HFF-Myc (cell line): ENCODE measurements around the gene DLX5.

Source experiments
- DNase-seq: peaks from one replicate; pipeline ENCODE4 v3.0.0-alpha.2; 2011; ENCODE audit warnings: low read depth; ENCODE audit errors: extremely low read depth
- H3K4me3 ChIP-seq: replicated peaks from 2 replicates; pipeline ENCODE4 v1.5.1; 2011; ENCODE audit warnings: low read depth, mild to moderate bottlenecking, control low read depth, low read length
- TF ChIP-seq, protein P1 (sequence below): IDR thresholded peaks from 2 replicates; pipeline ENCODE4 v1.5.1; 2012; ENCODE audit warnings: mild to moderate bottlenecking, low read depth, low read length, control low read depth; ENCODE audit errors: missing control alignments

The DLX5 gene

DNA sequence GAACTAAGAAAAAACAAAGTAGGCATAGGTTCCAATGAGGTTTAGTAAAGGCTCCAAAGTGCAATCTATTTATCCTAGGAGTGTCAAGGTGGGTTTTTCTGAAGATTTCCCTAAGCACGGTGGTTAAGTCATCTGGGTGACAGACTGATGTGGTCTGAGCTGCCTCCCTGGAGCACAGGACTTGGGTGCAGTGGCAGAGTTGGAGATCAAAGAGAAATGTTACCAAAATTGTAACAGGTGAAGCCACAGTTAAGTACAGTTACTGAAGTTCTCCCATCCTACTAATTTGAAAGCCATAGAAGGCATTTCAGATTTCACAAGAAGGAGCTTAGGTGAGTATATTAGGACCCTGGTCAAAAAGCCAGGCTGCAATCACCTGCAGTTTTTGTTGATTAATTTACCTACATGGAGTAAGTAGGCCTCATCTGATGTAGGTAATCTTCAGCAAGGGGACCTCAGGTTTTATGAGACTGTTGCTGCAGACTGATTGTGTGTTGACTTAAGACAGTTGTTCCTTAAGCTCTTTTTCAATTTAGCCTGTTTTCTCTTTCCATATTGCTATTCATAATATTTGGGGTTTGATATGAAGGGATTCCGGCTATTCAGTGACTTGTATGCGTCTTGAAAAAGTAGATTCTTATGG is 16.2 kb downstream of the DLX5 start:
- TF ChIP-seq, protein P1, sequence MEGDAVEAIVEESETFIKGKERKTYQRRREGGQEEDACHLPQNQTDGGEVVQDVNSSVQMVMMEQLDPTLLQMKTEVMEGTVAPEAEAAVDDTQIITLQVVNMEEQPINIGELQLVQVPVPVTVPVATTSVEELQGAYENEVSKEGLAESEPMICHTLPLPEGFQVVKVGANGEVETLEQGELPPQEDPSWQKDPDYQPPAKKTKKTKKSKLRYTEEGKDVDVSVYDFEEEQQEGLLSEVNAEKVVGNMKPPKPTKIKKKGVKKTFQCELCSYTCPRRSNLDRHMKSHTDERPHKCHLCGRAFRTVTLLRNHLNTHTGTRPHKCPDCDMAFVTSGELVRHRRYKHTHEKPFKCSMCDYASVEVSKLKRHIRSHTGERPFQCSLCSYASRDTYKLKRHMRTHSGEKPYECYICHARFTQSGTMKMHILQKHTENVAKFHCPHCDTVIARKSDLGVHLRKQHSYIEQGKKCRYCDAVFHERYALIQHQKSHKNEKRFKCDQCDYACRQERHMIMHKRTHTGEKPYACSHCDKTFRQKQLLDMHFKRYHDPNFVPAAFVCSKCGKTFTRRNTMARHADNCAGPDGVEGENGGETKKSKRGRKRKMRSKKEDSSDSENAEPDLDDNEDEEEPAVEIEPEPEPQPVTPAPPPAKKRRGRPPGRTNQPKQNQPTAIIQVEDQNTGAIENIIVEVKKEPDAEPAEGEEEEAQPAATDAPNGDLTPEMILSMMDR = no peak
- no peak for DNase-seq
- no peak overlapping the region for H3K4me3 ChIP-seq

DNA sequence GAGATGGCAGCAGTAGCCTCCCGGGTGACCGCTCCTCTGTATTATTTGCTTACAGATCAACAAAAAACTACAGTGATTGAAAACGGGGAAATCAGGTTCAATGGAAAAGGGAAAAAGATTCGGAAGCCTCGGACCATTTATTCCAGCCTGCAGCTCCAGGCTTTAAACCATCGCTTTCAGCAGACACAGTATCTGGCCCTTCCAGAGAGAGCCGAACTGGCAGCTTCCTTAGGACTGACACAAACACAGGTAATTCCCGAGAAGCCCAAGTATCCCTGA is 17.1 kb downstream of the DLX5 start:
- no peak for DNase-seq
- H3K4me3 ChIP-seq = no peak overlapping the region
- TF ChIP-seq, protein P1 = no peak

DNA sequence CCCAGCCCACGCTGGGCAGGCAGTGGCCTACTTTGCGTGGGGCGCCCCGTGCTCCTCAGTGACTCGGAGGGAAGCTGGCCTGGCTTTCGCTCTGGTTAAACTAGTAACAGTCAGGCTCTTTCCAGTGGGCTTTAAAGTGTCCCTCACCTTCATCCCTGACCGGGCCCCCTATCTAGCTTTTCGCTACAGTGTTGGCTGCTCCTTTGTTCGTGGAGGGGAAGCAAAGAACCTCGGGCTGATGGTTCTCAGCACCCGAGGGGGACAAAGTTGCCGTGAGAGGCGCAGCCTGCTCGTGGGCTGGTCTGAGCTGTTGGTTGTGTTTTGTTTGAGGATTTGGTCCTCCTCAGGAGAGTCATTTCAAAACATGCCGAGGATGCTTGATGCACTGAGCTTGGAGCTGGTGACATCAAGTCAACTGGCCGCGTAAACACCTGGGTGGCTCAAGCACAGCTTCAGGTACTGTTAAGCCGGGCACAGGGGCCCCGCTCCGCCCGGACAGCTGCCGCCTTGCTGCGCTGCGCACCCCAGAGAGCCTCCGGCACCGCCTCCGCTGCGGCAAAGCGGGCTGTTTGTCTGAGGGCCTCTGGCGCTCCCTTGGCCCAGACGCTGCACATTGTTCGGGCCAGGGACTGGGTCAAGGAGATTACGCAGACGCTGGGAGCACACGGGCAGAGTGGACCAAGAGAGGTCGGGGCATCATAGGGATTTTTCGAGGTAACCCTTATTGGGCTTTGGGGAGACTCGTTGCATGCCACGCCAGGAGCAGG is 17.6 kb downstream of the DLX5 start:
- no peak overlapping the region for H3K4me3 ChIP-seq
- no peak for DNase-seq
- TF ChIP-seq, protein P1 = no peak

DNA sequence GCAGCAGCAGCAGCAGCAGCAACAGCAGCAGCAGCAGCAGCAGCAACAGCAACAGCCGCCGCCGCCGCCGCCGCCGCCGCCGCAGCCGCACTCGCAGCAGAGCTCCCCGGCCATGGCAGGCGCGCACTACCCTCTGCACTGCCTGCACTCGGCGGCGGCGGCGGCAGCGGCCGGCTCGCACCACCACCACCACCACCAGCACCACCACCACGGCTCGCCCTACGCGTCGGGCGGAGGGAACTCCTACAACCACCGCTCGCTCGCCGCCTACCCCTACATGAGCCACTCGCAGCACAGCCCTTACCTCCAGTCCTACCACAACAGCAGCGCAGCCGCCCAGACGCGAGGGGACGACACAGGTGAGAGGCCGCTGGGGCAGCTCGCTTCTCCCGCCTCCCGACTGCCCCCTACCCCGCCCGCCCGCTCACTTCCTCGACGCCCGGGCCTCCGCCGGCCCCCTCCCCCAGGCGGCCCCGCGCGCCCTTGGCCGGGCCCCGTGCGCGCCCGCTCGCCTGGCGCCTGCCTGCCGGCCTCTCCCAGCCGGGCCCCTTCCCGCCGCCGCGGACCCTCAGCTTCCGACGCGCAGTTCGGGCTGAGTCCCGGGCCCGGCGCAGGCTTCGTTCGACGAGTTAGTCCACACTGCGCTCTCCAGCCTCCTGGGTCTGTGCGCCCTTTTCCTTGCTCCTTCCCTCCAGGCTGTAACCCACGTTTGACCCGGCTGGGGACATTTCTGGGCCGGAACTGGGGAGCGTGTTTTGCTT is 18.4 kb downstream of the DLX5 start:
- DNase-seq = no peak
- TF ChIP-seq, protein P1 = no peak
- 0 out of 2 replicates have a peak overlapping the region, but pooled peaks have one; percentile 4 for H3K4me3 ChIP-seq

DNA sequence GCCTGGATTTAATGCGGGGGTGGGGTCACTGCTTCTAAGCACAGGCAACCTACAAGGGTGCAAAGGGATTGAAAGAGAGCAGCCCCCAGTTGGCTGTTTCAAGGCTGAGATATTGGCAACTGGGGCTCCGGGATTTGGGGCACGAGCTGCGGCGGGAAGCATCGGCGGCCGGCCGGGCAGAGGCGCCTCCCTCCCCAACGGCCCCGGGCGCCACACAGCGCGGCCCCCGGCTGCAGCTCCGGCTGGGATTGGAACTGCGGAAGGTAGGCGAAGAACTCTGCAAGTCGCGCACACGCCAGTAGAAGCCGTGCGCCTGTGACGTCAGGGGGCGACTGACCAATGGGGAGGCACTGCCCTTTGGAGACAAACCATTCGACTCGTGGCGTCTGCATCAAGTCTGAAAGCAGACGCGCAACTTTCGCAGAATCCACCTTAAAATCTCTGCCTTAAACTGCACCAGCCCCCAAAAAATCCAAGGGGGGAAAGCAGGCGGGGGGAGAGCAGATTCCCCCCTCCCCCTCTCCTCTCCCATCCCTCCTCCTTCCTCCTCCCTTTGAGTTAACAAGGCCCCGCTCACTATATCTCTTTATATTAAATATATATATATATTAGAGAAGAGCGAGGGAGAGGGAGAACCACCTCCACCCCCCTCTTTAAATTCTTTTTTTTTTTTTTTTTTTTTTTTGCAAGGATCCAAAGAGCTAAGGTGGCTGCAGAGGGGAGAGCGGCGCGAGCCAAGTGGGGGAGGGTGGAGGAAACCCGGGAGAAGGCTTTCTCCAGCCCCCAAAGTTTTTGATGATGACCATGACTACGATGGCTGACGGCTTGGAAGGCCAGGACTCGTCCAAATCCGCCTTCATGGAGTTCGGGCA is 19.2 kb downstream of the DLX5 start, which contains the start of gene DLX6:
Gene DLX6, plus strand, starts transcription at position 371 of the 872 bp plus-strand sequence. Its CDS starts 425 bp downstream, at position 796.
- 0 out of 2 replicates have a peak within 1 kb of the TSS, but pooled peaks have one; percentile 4 for H3K4me3 ChIP-seq
- TF ChIP-seq, protein P1 = no peak
- no peak for DNase-seq
